Caki2 (cell line): ENCODE results near the gene MEGF11. TPM values are rescaled to one million over a fixed set of nuclear protein-coding genes. Genes with fewer than 3 reads are reported as not detected.

ENCODE experiments used
- DNase-seq: peaks from one replicate; pipeline ENCODE4 v3.0.0-alpha.2; 2015; ENCODE audit warnings: low read depth
- in situ Hi-C: cut with HindIII; loops from 2 replicates; pipeline ENCODE4 v1.10.0; 2016; ENCODE audit warnings: low sequenced_read_pairs, low pct_unique_long_range_greater_than_20kb, mixed read lengths
- total RNA-seq: library from RNA; depleted of rRNA; stranded (reverse); fragments of >200 nt; shearing (Covaris generic); gene quantifications from 2 replicates; pipeline ENCODE4 v1.2.3, GENCODE V29; 2014; ENCODE audit warnings: low replicate concordance

The MEGF11 gene
- total RNA-seq, 1 experiment from 2014 or later: not detected

- in situ Hi-C loops: no loop called here
- no peak for DNase-seq
Observed at GRCh38 chr15:66228807-66229735, 24.5 kb downstream of the MEGF11 start.

DNA sequence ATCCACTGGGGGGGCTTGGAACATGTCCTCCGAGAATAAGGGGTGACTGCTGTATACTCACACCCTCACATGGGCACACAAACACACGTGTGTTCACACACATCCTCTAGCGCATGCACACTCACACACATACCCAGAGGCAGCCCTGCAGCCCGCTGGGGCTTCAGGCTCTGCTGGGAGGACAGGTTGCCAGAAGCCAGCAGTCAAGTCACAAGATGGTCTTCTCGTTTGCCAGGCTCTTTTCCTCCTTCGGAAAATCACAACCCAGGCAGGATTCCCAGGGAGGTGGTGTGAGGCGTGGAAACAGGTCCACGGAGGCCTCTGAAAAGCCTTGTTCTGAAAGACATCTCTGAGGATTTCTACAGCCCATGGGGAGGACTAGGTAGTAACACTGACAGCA is 26.8 kb downstream of the MEGF11 start:
- in situ Hi-C loops: no loop called here
- no peak for DNase-seq

- in situ Hi-C loops: no loop called here
- DNase-seq: no peak
Observed at GRCh38 chr15:66225656-66226274, 27.8 kb downstream of the MEGF11 start.

DNA sequence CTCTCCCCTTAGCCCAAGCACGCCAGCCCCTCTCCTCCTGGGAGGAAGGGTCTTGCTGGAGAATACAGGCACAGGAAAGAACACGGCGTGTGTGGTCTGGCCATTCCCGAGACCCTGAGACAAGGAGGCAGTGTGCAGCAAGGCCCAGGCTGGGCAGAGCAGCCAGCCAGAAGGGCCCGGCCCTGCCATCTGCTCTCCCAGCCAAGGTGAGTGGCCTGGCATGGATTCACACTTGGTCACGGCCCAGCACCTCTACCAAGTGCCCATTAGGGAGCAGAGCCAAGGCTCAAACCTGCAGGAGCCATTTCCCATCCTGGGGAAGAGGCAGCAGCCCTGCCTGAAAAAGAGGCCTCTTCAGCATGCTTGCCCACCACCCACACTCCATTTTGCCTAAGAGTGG is 28.6 kb downstream of the MEGF11 start:
- in situ Hi-C loops: no loop called here
- no peak for DNase-seq

GRCh38 chr15:66222273-66223198 is 31.0 kb downstream of the MEGF11 start:
- in situ Hi-C loops: no loop called here

GRCh38 chr15:66221126-66221525 is 32.4 kb downstream of the MEGF11 start:
- DNase-seq: no peak
- in situ Hi-C loops: no loop called here

More at GRCh38 chr15:66222273-66223198, 31.0 kb downstream of the MEGF11 start:
- DNase-seq: no peak

- in situ Hi-C loops: no loop called here
Observed at GRCh38 chr15:66220601-66221000, 32.9 kb downstream of the MEGF11 start.

DNA sequence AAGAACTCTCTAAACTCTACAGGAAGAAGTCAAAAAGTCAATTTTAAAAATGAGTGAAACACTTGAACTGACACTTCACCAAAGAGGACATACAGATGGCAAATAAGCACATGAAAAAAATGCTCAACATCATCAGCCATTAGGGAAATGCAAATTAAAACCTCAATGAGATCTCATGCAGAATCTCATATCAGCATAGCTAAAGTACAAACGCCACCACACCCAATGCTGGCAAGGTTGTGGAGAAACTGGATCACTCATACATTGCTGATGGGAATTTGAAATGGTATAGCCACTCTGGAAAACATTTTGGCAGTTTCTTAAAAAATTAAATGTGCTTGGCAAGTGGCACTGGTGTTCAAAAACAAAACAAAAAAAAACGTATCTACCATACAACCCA is 34.2 kb downstream of the MEGF11 start:
- in situ Hi-C loops: no loop called here
- no peak for DNase-seq

More at GRCh38 chr15:66220601-66221000, 32.9 kb downstream of the MEGF11 start:
- no peak for DNase-seq

DNA sequence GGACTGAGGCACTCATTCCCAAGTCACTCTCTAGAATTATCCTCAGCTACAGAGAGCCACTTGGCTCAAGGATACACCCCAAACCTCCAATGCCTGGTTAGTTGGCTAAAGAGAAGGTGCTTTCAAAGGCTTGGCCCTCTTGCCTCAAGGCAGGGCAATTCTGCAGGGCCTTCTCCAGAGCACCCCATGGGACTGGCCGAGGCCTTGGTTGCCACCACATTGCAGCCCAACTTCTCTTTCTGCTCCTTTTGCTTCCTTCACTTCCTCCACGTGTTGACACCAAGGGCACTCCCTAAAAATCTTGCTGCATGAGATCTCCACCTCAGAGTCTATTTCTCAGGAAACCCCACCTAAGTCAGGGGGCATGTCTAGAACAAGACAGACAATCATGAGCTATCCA is 36.7 kb downstream of the MEGF11 start:
- in situ Hi-C loops: no loop called here

GRCh38 chr15:66215811-66216210 is 37.7 kb downstream of the MEGF11 start:
- in situ Hi-C loops: no loop called here
- DNase-seq: no peak

More for the DNA sequence above, 36.7 kb downstream of the MEGF11 start:
- DNase-seq: no peak

- no peak for DNase-seq
- in situ Hi-C loops: no loop called here
Observed at GRCh38 chr15:66214246-66214645, 39.3 kb downstream of the MEGF11 start.

GRCh38 chr15:66212563-66212921 is 41.0 kb downstream of the MEGF11 start:
- in situ Hi-C loops: no loop called here
- DNase-seq: no peak

DNA sequence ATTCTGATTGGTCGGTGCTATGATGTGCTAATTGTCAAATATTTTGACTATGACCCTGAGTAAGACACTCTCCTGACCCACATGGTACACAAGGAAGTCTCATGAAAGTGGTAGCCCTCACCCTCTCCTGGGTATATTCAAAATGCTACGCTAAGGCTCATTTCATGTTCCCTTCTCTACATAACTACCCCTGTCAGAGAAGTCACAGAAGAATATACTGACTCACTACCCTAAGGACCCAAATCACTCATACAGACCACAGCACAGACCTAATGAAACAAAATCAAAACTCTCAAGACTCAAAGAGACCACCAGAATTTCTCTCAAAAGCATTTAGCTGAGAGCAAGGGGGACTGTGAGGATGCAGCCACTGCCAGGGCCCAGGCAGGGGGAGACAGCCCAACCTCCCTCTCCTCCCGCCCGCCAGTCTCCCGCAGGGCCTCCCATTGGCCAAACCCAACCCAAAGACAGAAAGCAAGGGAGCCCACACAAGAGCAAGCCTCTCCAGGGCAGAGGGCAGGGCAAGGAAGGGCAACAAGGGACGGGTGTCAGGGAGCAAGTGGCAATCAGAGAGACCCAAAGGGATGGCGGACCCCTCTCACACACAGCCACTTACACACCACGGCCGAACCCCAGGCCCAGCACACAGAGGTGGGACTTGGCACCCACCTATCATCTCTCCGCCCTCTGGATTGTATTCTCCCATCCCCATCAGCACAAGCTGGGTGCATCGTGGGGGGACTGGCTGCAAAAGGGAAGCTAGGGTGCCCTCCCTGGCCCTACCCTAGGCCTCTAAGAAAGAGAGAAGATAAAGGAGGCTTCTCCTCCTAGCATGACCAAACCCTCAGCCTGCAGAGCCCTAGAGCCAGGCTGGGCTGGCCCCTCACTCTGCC is 41.6 kb downstream of the MEGF11 start:
- no peak for DNase-seq
- in situ Hi-C loops: no loop called here

- in situ Hi-C loops: no loop called here
- no peak for DNase-seq
Observed at GRCh38 chr15:66210684-66211083, 42.9 kb downstream of the MEGF11 start.

GRCh38 chr15:66198757-66199156 is 54.8 kb downstream of the MEGF11 start:
- in situ Hi-C loops: no loop called here
- no peak for DNase-seq

DNA sequence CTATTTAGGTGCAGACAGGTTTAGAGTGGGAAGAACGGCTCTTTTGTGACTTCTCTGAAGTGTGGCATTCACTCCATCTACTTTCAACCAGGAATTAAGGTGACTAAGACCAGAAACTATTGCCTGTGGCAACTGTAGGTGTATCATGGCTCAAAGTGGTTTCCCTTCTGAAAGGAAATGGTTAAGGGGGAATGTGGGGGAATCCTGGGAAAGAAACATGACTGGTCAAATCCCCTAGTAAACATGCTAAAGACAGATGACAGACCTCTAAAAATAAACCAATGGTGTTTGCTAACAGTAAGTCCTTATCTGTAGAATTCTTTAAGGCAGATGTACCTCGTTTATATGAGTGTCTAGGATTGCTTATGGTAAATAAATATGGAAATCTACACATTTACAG is 56.9 kb downstream of the MEGF11 start:
- no peak for DNase-seq
- in situ Hi-C loops: no loop called here

DNA sequence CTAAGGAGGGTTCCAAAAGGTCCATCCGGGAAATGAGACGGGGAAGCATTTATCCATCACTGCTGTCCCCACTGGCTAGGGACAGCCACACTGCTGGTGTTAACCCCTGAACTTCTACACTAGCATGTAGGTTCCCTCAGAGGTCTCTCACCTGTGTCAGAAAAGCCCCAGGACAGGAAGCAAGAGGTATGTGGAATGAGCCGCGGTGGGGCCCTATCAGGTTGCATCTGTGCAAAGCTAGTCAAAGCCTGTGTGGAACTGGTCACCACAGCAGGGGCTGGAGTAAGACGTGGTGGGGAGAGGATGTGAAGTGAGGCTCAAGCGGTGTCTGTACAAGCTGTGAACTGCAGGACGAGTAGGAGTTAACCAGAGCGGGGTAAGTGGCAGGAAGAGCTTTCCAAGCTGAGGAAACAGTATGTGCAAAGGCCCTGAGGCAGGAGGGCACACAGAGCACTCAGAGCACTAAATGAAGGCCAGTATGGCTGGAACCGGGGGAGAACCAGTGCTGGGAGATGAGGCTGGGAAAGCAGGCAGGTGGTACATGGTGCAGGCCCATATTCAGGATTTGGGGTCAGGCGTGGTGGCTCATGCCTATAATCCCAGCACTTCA is 57.8 kb downstream of the MEGF11 start:
- DNase-seq: no peak
- in situ Hi-C loops: no loop called here
